GM23338 (cell line): ENCODE measurements around the gene PAPPA2. TPM values are rescaled to one million over a fixed set of nuclear protein-coding genes. Genes with fewer than 3 reads are reported as not detected.

Source experiments
- ATAC-seq: fragments of 200-7000 bp; cut with Tn5 transposase; 3 replicates; pipeline ENCODE4 v1.9.1; 2020
- DNase-seq: peaks from one replicate; pipeline ENCODE4 v3.0.0-alpha.2; 2015; ENCODE audit warnings: low spot score
- H2AFZ ChIP-seq: fragments of 200-600 bp; sonication (generic); 2 replicates; pipeline ENCODE4 v1.8.0; 2016; ENCODE audit warnings: antibody characterized with exemption, mild to moderate bottlenecking, moderate library complexity
- H3F3A ChIP-seq: fragments of 200-600 bp; sonication (generic); replicated peaks from 2 replicates; pipeline ENCODE4 v1.8.0; 2017; ENCODE audit warnings: antibody characterized with exemption, mixed run types, low read depth
- H3K27ac ChIP-seq: fragments of 200-600 bp; sonication (generic); 2 replicates; pipeline ENCODE4 v1.6.1; 2016; ENCODE audit warnings: low read depth
- H3K27me3 ChIP-seq: fragments of 200-600 bp; sonication (generic); 2 replicates; pipeline ENCODE4 v1.8.0; 2016; ENCODE audit warnings: mild to moderate bottlenecking, mixed run types, moderate library complexity; ENCODE audit not compliant: insufficient read depth
- H3K36me3 ChIP-seq: fragments of 200-600 bp; sonication (generic); 2 replicates; pipeline ENCODE4 v1.8.0; 2016; ENCODE audit warnings: mild to moderate bottlenecking; ENCODE audit not compliant: insufficient read depth
- H3K4me1 ChIP-seq: fragments of 200-600 bp; sonication (generic); 2 replicates; pipeline ENCODE4 v1.8.0; 2016; ENCODE audit warnings: mild to moderate bottlenecking, moderate library complexity; ENCODE audit not compliant: insufficient read depth
- H3K4me2 ChIP-seq: fragments of 200-600 bp; sonication (generic); 2 replicates; pipeline ENCODE4 v1.7.1; 2017; ENCODE audit warnings: mixed run types
- H3K4me3 ChIP-seq: fragments of 200-600 bp; sonication (generic); 2 replicates; pipeline ENCODE4 v1.6.1; 2016; ENCODE audit warnings: mixed run types
- H3K79me2 ChIP-seq: fragments of 200-600 bp; sonication (generic); replicated peaks from 2 replicates; pipeline ENCODE4 v1.8.0; 2017; ENCODE audit warnings: mild to moderate bottlenecking; ENCODE audit not compliant: insufficient read depth
- H3K9me2 ChIP-seq: fragments of 200-600 bp; sonication (generic); 2 replicates; pipeline ENCODE4 v1.8.0; 2017; ENCODE audit not compliant: insufficient read depth
- H4K20me1 ChIP-seq: fragments of 200-600 bp; sonication (generic); replicated peaks from 2 replicates; pipeline ENCODE4 v1.8.0; 2017; ENCODE audit warnings: mild to moderate bottlenecking; ENCODE audit not compliant: insufficient read depth
- H3K27ac Mint-ChIP-seq: 2 replicates; pipeline ENCODE4 v1.8.0; 2020; ENCODE audit warnings: inconsistent platforms, mild to moderate bottlenecking, moderate library complexity, mixed read lengths
- H3K27me3 Mint-ChIP-seq: 3 replicates; pipeline ENCODE4 v1.8.0; 2022; ENCODE audit warnings: low read depth, mild to moderate bottlenecking, moderate library complexity, mixed read lengths, inconsistent platforms; ENCODE audit not compliant: insufficient read depth, poor library complexity
- H3K36me3 Mint-ChIP-seq: 3 replicates; pipeline ENCODE4 v1.8.0; 2021; ENCODE audit warnings: low read depth, mild to moderate bottlenecking, inconsistent platforms, moderate library complexity, mixed read lengths
- H3K4me1 Mint-ChIP-seq: 3 replicates; pipeline ENCODE4 v1.8.0; 2020; ENCODE audit warnings: mild to moderate bottlenecking, inconsistent platforms, mixed read lengths
- H3K4me3 Mint-ChIP-seq: 3 replicates; pipeline ENCODE4 v1.8.0; 2021; ENCODE audit warnings: moderate library complexity, mild to moderate bottlenecking, inconsistent platforms, mixed read lengths
- H3K9me3 Mint-ChIP-seq: 3 replicates; pipeline ENCODE4 v1.8.0; 2020; ENCODE audit warnings: moderate library complexity, mild to moderate bottlenecking, inconsistent platforms, mixed read lengths
- CREB1 ChIP-seq: fragments of 250-450 bp; sonication (Bioruptor Pico); IDR thresholded peaks from 2 replicates; pipeline ENCODE4 v1.5.0; 2020; ENCODE audit warnings: low read depth, mild to moderate bottlenecking, moderate library complexity
- CTCF ChIP-seq, 2 experiments: fragments of 200-600 bp in 1 of 2; sonication (generic) in 1 of 2; conservative IDR thresholded peaks; 2 replicates each; pipeline versions ENCODE4 v1.5.1 to v1.6.1; 2016 to 2017; ENCODE audit warnings: antibody characterized with exemption in 2 of 2, low read depth in 2 of 2, mild to moderate bottlenecking in 2 of 2, moderate library complexity in 1 of 2
- EZH2 ChIP-seq: fragments of 200-600 bp; sonication (generic); IDR thresholded peaks from one replicate; pipeline ENCODE4 v1.8.0; 2017; ENCODE audit warnings: antibody characterized with exemption, mild to moderate bottlenecking, low read depth; ENCODE audit not compliant: unreplicated experiment
- EZH2phosphoT487 ChIP-seq: fragments of 200-600 bp; sonication (generic); IDR thresholded peaks from one replicate; pipeline ENCODE4 v1.8.1; 2018; ENCODE audit warnings: antibody characterized with exemption; ENCODE audit not compliant: unreplicated experiment
- JUNB ChIP-seq: IDR thresholded peaks from one replicate; pipeline ENCODE4 v1.6.1; 2016; ENCODE audit warnings: antibody characterized with exemption; ENCODE audit not compliant: unreplicated experiment
- NANOG ChIP-seq: IDR thresholded peaks from 2 replicates; pipeline ENCODE4 v1.6.1; 2016; ENCODE audit warnings: antibody characterized with exemption, borderline replicate concordance
- POLR2AphosphoS5 ChIP-seq: IDR thresholded peaks from 2 replicates; pipeline ENCODE4 v1.6.1; 2016; ENCODE audit warnings: antibody characterized with exemption, low read depth
- STAT1 ChIP-seq: IDR thresholded peaks from one replicate; pipeline ENCODE4 v1.6.1; 2016; ENCODE audit warnings: antibody characterized with exemption; ENCODE audit not compliant: unreplicated experiment
- ZNF114 ChIP-seq: fragments of 250-450 bp; sonication (Bioruptor Pico); IDR thresholded peaks from 2 replicates; pipeline ENCODE4 v1.5.0; 2020; ENCODE audit warnings: mild to moderate bottlenecking, moderate library complexity
- ZNF331 ChIP-seq: fragments of 250-450 bp; sonication (Bioruptor Pico); IDR thresholded peaks from 2 replicates; pipeline ENCODE4 v1.5.0; 2020; ENCODE audit warnings: low read depth, mild to moderate bottlenecking, moderate library complexity
- ZNF462 ChIP-seq: fragments of 250-450 bp; sonication (Bioruptor Pico); IDR thresholded peaks from 2 replicates; pipeline ENCODE4 v1.5.0; 2020; ENCODE audit warnings: mild to moderate bottlenecking, moderate library complexity
- polyA plus RNA-seq: library from polyadenylated mRNA; unstranded; fragments of >200 nt; fragmentation: Nextera tagmentation; extraction: Ambion mirVana; gene quantifications from 2 replicates; pipeline ENCODE4 v1.2.1, GENCODE V29; 2016
- total RNA-seq: library from RNA; depleted of rRNA; stranded (reverse); fragments of >200 nt; shearing (Covaris generic); gene quantifications from 2 replicates; pipeline ENCODE4 v1.2.3, GENCODE V29; 2014

The PAPPA2 gene
- total and polyA plus RNA-seq, 2 experiments from 2014 or later: 1.4 to 1.7 TPM

DNA sequence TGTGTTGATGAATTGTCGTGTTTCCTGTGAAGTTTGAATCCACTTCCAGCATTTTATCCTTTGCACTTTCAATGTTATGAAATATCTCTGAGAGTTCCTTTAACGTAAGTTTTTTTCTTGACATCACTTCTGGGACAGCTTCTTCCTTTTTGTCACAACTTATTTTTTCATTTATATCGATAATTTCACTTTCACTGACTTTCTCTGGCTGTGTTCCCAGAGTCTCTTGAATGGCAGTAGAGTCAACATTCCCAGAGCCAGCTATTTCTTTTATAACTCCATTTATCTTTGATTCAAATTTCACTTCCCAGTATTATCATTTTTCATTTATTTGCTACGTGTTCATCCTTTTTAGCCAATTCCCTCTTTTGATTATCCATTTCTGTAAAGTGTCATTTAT is 256.5 kb downstream of the PAPPA2 start:
- H3K9me3 Mint-ChIP-seq: no peaks in the 10 kb centered on the region
- no peaks in the 10 kb centered on the region for H4K20me1 ChIP-seq
- no peaks in the 10 kb centered on the region for H3K4me1 ChIP-seq
- H3K9me2 ChIP-seq: no peaks in the 10 kb centered on the region
- ATAC-seq (no peak), DNase-seq (no peak)
- no peak overlapping the region for H3K4me2 ChIP-seq
- H3K27me3 Mint-ChIP-seq: peaks cover 3% of the 10 kb centered on the region
- H3K36me3 Mint-ChIP-seq: no peaks in the 10 kb centered on the region
- peaks cover 3% of the 10 kb centered on the region; the same call in 1 of the 3 replicates for H3K4me1 Mint-ChIP-seq
- TF ChIP-seq JUNB (no peak), CREB1 (no peak), EZH2 (no peak), POLR2AphosphoS5 (no peak), EZH2phosphoT487 (no peak), ZNF114 (CRISPR knock-in tag) (no peak), ZNF462 (CRISPR knock-in tag) (no peak), ZNF331 (CRISPR knock-in tag) (no peak), CTCF (conservative IDR thresholded peaks at IDR 0.05; ENCODE audit: low read depth in 2 of 2) (no peak), NANOG (no peak), STAT1 (no peak)
- no peak overlapping the region for H3K27ac ChIP-seq
- no peaks in the 10 kb centered on the region for H3K27me3 ChIP-seq
- no peak overlapping the region for H3K4me3 ChIP-seq
- no peaks in the 10 kb centered on the region for H3K36me3 ChIP-seq
- H3K79me2 ChIP-seq: no peaks in the 10 kb centered on the region
- no peak overlapping the region for H3K4me3 Mint-ChIP-seq
- no peak overlapping the region for H3K27ac Mint-ChIP-seq
- H3F3A ChIP-seq: no peaks in the 10 kb centered on the region
- H2AFZ ChIP-seq: no peak overlapping the region
